HG03139 (cell line): ENCODE results near the gene THOC5.
"Not testable (repeated sequence)": the region's sequence is repeated elsewhere in the genome, so short reads cannot be mapped to it uniquely, and the experiment has no call there.

Experiments
- ATAC-seq: cut with Tn5 transposase; IDR thresholded peaks from one replicate; pipeline ENCODE4 v1.9.1; 2021; ENCODE audit not compliant: unreplicated experiment

The THOC5 gene

DNA sequence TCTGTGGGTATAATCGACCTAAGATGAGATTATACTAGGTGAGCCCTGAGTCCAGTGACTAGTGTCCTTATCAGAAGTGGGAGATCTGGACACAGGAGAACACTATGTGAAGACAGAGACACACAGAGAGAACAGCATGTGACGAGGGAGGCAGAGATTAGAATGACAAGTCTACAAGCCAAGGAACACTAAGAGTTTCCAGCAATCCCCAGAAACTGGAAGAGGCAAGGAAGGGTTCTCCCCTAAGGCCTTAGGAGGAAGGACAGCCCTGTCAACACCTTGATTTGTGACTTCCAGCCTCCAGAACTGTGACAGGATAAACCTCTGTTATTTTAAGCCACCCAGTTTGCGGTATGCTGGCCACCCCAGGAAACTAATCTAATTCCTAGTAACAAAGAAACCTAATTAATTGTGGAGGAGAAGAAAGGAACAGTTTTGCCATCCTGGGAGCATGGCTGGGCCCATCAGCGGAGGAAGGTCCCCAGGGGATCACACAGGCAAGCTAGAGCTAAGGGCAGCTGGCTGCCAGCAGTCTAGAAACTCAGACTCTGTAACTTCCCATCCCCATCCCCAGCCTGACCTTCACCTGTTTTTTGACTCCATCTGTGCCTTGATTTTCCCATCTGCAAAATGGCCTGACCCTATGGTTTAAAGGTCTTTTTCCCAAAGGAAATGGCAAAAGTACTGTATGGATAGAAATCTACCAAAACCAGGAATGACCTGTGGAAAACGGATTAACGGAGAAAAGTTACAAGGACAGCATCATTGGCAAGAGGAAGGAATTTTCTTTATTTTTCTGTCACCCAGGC, 10.3 kb upstream of the THOC5 start:
- ATAC-seq = no peak

DNA sequence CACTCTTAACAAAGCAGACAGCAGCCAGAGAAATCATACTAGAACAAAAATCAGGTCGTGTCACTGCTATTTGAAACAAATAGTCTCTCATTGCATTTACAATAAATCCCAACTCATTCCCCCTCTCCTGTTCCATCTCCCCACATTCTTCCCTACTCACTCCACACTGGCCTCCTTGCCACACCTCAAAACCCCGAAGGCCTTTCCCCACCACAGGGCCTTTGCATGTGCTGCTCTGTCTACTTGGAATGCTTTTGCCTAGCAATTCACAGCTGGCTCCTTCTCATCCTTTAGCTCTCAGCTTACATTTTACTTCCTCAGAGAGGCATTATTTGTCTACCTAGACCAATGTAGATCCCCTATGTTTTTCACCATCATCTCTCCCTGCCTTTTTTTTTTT, 6.3 kb upstream of the THOC5 start:
- no peak for ATAC-seq

DNA sequence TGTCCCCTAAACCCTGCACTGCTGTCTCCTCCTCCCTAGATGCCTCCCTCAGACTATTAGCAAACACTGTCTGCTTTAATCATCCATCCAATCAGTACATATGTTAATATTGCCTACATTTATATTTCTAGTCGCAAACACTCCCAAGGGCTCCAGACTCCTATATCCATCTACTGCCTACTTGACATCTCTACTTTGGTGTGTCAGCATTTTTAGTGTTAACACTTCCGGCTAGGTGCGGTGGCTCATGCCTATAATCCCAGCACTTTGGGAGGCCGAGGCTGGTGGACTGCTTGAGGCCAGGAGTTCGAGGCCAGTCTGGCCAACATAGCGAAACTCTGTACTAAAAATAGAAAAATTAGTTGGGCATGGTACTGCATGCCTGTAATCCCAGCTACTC, 5.5 kb upstream of the THOC5 start:
- ATAC-seq = no peak

DNA sequence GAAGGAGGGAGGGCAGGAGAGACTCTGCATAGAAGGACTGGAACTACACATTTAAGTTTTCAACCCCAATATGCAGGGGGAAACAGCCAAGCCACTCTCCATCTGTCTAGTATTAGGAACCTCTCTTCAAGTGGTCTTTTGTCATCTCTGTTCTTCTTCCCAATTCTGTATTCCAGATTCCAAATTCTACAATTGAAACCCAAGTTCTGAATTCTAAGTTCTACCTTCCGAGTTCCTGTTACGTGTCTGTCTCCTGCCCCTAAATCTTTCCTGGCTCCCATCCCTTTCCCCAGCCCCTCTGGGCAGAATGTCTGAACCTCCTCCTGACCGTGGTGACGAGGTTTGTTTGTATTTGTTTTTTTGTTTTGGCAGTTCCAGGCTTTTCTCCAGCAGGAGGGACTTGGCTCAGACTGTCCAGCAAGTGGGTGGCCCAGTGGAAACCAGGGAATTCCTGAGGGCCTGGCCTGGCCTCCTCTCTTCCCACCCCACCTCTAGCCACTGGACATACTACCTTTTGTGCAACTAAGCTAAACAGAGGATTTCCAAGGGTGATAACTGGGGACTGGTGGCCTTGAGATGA, 1.6 kb upstream of the THOC5 start:
- no peak for ATAC-seq

DNA sequence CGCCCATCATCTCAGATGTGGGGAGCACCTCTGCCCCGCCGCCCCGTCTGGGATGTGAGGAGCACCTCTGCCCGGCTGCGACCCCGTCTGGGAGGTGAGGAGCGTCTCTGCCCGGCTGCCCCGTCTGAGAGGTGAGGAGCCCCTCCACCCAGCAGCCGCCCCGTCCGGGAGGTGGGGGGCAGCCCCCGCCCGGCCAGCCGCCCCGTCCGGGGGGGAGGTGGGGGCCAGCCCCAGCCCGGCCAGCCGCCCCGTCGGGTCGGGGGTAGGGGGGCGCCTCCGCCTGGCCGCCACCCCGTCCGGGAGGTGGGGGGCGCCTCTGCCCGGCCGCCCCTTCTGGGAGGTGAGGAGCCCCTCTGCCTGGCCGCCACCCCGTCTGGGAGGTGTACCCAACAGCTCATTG, 1.2 kb downstream of the THOC5 start:
- not testable (repeated sequence) for ATAC-seq

DNA sequence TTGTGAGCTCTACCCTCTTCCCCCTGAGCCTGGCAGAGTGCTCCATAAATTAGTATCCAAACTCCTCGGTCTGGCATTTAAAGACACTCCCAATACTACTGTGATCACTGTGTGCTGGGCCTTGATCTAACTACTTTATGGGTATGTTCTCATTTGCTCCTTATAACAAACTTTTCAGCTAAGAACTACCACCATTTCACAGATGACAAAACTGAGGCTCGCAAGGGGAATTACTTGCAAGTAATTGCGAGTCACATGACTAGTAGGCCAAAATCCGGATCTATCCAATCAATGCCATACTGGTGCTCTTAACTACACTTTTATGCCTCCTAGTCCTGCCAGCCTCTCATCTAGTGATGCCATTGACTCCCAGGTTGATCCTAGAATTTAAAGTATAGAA, 3.6 kb downstream of the THOC5 start:
- no peak for ATAC-seq

DNA sequence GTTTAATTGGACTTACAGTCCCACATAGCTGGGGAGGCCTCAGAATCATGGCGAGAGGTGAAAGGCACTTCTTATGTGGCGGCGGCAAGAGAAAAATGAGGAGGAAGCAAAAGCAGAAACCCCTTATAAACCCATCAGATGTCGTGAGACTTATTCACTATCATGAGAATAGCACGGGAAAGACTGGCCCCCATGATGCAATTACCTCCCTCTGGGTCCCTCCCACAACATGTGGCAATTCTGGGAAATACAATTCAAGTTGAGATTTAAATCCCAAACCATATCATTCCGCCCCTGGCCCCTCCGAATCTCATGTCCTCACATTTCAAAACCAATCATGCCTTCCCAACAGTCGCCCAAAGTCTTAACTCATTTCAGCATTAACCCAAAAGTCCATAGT, 8.5 kb downstream of the THOC5 start:
- not testable (repeated sequence) for ATAC-seq

DNA sequence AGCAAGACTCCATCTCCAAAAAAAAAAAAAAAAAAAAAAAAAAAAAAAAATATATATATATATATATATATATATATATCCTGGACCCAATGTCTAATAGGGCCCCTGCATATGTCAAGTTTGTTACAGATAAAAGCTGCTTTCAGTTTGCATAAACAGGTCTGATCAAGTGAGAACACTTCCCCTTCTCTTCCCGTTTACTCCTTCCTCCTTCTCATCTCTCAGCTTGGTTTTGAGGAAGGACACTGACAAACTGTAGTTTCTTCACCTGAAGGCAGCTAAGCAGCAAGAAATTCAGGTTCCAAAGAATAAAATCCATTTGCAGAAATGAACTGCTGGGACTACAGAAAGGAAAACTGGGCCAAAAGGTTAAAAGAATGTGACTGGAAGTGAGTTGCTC, 11.7 kb downstream of the THOC5 start:
- ATAC-seq = no peak

DNA sequence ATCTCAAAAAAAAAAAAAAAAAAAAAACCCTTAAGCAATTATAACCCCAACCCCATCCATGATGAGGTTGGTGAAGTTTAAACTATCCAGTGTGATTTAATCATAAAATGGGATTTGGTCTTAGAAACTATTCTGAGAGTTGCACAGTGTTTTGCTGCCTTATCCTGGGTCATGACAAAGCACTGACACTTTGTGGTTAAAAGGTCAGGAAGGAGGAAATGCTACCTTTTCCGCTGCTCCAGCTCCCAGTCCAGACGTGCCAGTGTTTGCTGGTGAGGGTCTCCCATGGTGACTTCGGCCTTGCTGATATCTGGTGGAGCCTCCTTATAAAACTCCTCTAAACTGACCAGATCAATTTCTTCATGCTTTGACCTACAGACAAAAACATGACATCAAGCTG, 14.5 kb downstream of the THOC5 start:
- ATAC-seq = no peak

DNA sequence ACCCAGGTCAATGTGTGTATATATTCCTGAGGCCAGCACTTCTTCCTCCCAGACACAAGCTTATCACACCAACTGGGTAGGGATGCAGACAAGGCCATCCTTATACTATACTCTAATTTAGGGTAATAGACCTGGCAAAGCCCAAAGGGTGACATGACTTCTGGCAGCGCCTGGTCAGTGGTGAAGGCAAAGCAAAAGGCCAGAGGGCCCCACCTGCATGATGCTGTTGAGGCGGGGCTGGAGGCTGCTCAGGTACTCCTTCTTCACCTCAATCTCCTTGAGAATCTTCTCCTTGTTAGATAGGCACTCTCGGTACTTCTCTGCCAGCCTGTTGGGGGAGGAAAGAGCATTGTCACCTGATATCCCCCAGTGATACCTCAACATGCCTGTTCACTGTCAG, 17.1 kb downstream of the THOC5 start:
- no peak for ATAC-seq

DNA sequence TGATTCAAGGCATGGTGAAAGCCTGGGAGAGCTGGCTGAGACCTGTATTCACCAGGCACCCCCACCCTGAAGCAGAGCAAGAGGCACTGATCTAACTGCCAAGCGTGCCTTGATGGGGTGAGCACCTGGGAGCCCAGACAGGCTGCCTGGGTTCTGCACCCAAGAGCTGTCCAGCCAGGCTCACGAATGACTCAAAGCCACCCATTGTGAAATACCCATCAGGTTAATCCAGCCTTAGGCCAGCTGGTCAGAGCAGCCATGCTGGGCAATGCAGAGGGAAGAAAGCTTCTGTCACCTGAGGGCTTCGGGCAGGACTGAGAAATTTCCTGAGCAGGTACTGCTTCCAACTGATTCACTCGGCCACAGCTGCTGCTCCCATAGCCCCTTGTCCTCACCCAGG, 22.1 kb downstream of the THOC5 start:
- no peak for ATAC-seq

DNA sequence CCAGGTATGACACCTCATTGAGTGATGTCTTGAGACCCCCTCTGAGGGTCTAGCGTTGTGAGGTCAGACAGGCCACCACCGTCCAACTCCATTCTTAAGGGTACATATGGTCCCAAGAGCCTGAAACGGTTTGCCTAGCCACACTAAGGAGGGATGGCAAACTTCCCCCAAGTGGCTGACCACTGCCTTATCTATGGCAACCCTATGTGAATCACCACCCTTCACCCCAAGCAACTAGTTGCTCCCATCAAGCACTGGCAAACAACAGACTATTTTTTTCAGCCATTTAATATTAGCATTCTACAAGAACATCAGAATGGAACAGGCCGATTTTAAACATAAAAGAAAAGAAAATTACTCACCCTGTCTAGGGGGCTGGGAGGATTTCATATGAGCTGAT, 22.8 kb downstream of the THOC5 start:
- ATAC-seq = no peak

DNA sequence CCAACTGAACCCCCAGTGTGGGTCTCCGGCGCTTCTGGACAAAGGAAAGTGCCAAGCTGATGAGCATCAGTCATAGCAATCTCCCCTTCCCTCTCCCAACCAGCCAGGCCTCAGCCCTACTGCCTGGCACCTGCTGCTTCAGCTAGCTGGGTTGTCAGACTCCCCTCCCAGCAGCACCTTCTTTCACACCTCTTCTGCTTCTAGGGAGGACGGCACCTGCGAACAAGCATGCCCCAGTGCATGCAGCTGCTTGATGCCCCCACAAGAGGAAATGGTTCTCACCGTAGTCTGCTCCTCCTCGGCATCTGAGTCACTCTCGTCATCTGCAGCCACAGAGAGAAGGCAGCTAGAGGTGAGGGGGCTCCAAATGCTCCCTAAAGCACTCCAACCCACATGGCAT, 25.4 kb downstream of the THOC5 start:
- ATAC-seq = no peak

DNA sequence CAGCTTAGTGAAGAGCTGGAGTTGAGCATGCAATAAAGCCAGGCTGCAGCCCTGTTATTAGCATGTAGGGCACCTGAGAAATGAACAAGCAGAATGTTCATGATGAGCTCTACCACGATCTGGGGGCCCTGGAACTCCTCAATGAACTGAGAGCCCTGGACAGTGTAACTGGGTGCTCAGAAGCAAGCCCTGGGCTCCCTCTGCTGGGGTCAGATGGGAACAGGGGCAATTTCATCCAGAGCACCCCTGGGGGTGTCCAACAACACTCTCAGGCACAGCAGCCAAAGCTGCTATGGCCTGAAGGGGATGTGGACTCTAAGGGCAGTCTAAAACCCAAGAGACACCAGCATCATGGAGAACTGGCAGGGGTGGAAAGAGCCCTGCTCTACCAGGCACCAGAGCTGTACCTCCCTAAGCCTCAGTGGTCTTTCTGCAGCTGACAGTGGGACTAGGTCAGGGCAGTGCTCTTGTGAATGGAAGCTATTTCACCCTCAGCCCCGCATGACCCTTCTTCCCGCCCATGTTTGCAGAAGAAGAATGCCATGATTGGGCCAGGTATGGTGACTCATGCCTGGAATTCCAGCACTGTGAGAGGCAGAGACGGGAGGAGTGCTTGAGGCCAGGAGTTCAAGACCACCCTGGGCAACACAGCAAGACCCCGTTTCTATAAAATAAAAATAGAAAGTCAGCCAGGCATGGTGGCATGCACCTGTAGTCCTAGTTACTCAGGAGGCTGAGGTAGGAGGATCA, 28.9 kb downstream of the THOC5 start:
- ATAC-seq = no peak

DNA sequence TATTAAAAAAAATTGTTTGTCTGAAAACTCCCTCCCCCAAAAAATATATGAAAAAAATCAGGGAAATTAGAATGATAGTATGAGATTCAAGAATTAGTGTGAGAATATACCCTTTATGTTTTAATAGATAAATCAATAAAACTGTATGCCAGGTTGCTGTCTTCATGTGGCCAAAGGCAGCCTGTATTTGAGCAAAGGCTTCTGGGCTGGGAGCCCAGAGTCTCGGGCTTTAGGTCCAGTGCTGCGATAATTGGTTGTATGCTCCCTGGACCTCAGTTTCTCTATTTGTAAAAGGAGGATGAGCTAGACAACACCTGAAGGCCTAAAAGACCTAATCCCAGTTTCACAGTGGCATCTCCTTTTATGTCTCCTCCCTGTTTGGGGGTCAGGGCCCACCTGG, 29.8 kb downstream of the THOC5 start:
- ATAC-seq = no peak

DNA sequence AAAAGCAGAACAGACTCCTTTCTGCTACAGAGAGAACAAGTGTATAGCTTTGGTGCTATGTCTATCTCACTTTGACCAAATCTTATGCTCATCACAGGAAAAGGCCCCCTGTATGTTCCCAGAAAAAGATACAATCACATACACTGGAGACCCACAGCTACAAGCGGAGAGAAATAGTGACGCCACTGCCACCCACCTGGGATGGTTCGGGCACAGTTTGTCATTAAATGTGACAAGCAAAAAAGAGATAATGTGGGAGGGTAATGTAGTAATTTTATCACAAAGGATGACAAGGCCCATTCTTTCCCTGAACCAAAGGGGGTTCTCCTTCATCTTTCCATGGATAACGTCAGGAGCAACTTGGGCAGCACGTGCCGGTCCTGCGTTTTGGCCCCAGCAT, 32.0 kb downstream of the THOC5 start:
- ATAC-seq = no peak

DNA sequence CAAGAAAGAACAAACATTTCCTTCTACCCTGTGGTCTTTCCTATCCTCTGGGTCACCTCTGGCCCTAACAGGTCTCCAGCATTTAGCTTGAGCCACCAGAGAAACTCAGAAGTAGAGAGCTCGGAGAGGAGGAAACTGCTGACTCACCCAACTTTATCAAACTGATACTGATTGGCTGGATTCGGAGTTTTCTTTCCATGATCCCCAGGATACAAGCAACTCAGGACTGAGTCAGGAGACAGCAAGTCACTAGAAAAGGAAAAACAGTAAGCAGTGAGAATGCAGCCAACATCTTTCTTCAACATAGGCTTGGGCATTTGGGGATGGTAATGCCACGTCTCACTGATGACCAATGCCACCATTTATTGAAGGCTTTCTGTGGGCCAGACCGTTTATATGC, 32.7 kb downstream of the THOC5 start:
- ATAC-seq = no peak

DNA sequence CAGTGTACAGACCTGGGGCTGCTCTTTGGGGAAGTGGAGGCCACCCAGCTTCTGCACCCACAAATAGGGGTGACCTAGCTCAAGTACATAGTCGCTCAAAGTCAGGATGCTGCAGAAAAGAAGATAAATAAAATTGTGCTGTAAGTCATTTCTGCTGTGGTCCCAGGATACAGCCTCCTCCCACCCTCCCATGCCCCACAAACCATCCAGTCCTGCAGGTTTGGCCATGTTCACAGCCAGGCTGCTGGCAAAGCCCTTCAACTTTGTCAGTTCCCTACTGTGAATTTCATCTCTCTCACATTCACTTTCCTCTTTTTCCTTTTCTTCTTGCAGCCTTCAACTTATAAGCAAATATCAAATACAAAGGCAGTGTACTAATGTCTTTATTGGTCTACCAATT, 33.6 kb downstream of the THOC5 start:
- no peak for ATAC-seq

DNA sequence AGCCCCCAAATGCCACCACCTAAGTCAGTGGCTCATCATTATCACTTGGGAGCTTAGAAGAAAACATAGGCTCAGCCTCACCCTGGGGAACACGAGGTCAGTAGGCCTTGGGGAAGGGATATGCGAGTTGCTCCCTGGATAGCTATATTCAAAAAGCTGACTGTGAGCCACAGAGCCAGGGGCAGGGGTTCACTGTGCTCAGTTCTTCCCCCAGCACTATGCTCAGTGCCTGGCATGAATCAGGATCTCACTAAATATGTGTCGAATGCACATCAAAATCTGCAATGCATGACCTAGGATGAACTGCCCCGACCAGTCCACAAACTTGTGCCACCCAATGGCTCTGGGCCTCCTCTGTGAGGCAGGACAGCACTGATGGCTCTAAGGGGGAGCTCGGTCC, 35.1 kb downstream of the THOC5 start:
- no peak for ATAC-seq

DNA sequence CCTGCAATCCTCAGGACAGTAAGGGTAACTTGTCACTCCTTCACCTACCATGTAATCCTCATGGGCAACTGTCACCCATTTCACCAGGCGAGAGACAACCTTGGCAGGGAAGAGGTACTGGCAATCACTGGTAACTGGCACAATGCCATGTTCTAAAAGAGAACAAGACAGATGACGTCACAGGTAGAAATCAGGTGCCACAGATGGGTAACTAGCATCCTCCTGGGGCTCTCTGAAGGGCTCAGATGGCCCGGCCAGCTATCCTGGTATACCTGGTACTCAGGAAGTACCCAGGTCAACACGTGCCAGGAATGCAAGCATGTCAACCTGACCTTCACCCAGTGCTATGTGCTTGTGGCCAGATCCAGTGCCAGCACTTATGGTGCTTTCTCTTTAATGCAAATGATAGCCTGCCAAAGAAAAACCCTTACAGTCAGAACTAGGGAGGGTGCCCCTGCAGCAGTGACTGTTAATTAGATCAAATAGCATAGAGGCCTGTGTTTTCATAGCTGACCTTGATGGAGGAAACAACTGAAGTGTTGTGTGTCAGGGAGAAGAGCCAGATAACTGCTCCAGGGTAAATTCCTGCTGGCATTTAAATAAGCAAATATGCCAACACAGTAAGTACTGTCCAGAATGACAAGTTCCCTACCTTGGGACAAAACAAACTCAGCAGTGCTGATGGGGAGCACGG, 36.2 kb downstream of the THOC5 start:
- ATAC-seq = no peak

DNA sequence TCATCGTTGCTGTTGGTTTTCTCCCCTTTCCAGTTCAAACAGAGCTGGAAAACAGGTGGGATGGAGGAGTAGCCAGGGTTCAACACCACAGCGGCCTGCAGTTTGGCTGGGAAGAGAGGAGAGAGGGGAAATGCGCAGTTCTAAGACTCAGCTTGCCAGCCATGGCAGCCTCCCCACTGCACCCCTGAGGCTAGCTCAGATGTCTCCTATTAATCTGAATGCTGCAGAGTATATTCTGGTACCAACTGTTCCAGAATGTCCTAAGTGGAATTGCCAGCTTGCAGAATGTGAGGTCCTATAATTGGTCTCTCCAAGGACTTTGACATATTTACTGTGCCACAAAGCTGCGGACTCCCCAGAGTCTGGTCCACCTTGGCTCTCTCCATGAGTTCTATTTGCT, 41.5 kb downstream of the THOC5 start:
- ATAC-seq = no peak
